Measurements from ENCODE around the gene RASGRF1.

RASGRF1 gene

DNA sequence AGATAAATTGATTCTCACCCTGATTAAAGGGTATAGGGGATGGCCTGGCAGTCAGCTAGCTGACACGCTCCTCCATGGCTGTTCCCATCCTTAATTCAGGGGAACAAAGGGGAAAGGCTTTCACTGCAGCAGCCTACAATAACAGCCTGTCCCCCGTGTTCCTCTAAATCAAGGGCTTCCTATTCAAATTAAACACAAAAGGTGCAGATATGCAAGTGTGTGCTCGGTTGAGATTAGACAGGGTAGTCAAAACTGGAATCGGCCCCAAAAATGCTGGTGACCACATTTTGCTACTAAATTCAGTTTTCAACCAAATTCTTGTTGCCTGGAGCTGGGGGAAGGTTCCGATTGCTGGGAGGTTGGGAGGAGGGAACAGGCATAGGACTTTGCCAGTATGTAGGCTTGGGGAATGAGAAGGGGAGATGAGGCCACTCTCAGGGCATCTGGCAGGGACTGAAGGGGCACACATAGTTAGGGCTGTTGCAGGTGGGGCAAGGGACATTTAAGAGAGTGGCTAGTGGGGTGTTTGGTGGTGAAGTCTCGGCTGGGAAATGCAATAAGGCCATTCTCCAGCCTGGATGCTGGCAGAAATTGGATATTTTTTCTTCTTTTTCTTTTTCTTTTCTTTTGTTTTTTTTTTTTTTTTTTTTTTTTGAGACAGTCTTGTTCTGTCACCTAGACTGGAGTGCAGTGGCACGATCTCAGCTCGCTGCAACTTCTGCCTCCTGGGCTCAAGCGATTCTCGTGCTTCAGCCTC, 112.8 kb downstream of the RASGRF1 start:
- Histone ChIP-seq H3K27ac (peak overlapping the region in 6 of 21 experiments; percentile 20 to 79 (median 60)), H3K4me3 (no peak overlapping the region)

DNA sequence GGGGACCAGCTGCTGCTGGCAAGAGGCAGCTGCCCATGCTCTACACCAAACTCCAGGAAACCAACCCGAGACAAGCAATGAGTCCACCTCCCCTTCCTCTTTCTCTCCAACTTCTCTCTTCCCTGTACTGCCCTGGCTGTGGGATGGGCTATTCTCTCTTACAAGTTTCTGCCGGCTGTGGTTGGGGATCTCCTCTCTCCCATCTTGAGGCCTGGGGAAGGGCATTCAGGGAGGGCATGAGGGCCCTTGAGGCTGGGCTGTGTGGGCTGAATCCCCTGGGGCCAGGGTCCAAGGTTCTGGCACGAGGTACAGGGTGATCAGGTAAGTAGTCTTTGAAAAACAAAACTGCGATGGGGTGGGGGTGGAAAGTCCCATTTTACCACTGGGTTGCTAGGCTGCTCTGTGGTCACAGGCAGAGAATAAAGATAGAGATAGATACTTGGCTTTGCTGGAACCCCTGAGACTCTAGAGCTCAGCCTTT, 113.4 kb downstream of the RASGRF1 start:
- H3K4me3 ChIP-seq: no peak overlapping the region
- H3K27ac ChIP-seq: peak overlapping the region in 9 of 21 experiments; percentile 10 to 79 (median 39)

DNA sequence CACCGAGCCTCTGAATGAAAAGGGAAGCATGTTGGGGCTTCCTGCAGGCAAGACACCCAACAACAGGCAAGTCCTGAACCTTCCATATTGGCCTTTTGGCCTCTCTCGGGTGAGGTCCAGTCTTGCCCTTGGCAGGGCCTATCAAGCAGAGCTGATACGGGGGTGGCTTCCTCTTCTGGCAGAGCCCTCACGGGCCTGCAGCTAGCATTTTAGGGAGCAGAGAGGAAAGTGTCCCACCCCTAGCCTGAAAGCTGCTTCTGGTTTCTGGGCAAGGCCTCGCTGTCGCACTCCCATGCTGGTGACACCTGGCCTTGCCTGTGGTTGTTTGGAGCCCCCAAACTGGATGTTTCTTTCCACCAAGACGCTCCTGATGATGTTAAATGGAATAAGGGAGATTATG, 113.9 kb downstream of the RASGRF1 start:
- peak overlapping the region in 10 of 21 experiments; percentile 10 to 79 (median 44) for H3K27ac ChIP-seq
- H3K4me3 ChIP-seq: no peak overlapping the region

DNA sequence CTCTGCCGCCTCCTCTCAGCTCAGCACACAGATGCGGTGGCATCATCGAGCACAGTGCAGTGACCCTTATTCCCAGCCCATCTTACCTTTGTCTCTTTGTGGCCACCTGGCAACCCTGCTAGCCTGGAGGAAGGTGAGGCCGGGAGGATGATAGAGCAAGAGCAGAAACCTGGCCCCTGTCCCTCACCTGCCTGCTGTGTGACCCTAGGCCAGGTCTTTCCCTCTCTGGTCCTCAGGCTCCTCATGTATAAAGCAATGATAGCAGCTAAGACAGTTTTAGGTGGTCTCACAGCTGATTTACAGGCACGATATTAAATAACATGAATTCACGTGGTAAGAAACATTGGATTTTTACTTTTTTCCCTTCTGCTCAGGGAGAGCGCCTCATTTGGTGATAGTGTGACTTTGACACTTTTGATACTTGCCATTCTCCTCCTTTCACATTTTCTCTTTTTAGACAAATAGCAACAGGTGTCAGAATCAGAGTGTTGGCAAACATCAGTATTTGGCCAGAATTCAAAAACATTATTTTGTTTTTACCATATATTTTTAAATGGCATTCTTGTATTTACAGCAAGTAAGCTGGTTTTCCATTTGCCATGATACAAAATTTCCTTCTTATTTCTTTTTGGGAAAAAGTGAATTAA, 116.2 kb downstream of the RASGRF1 start:
- no peak overlapping the region for H3K4me3 ChIP-seq
- no peak overlapping the region for H3K27ac ChIP-seq

DNA sequence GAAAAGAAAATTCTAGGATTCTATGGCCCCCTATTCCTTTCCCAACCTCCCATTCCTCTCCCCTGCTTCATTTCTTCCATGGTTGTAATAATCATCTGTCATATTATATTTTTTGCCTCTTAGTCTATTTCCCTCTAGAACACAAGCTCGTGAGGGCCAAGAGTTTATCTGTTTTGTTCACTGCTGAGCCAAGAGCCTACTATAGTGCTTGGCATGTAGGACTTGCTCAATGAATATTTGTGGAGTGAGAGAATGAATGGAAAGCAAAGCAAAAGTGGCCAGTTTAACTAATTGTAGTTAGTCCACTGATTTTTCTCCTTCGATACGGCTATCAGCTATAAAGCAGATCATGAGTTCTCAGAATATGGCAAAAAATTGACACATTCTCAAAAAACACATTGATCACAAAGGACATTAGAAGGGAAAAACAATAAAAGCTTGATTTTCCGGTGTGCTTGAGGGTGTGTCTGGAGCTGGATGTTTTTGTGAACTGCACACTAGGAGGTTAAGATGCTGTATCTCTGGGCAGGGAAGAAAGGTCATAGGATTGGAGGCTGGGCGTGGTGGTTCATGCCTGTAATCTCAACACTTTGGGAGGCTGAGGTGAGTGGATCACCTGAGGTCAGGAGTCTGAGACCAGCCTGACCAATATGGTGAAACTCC, 120.8 kb downstream of the RASGRF1 start:
- Histone ChIP-seq H3K4me3 (no peak overlapping the region), H3K27ac (no peak overlapping the region)

DNA sequence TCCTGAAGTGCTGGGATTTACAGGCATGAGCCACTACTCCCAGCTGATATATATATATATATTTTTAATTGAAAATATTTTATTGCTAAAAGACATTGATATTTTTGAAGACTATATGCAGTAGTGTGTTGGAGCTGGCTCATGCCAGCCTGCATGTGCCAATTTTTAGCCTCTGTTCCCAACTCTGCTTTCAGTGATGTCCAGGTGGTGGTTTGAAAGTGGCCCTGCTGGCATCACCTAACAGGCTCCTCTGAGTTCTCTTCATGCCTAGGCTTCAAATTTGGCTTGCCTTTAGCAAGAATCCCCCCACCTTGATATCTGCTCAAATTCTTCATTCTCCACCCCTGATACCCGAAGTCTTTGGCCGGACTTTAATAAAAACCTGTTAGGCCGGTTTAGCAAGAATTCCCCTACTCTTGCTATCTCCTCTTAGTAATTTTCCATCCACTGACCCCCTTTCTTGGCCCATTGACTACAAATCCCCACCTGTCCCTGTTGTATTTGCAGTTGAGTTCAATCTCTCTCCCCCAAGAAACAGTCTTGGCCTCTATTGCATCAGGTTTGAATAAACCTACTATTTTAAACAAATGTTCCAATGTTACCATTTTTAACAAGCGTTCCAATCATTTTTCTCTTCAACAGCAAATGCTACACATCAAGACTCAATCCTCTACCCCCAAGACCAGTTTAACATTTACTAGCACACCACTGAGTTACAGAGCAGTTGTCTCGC, 121.9 kb downstream of the RASGRF1 start:
- Histone ChIP-seq H3K27ac (no peak overlapping the region), H3K4me3 (no peak overlapping the region)

DNA sequence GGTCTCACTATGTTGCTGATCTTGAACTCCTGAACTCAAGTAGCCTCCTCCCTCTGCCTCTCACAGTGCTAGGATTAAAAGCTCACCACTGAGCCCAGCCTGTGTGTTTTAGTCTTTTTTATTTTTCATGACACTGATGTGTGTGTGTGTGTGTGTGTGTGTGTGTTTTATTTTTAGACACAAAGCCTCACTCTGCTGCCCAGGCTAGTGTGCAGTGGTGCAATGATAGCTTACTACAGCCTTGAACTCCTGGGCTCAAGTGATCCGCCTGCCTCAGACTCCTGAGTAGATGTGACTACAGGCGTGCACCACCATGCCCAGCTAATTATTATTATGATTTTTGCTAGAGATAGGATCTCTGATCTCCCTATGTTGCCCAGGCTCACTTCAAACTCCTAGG, 122.5 kb downstream of the RASGRF1 start:
- H3K4me3 ChIP-seq: no peak overlapping the region
- H3K27ac ChIP-seq: no peak overlapping the region

DNA sequence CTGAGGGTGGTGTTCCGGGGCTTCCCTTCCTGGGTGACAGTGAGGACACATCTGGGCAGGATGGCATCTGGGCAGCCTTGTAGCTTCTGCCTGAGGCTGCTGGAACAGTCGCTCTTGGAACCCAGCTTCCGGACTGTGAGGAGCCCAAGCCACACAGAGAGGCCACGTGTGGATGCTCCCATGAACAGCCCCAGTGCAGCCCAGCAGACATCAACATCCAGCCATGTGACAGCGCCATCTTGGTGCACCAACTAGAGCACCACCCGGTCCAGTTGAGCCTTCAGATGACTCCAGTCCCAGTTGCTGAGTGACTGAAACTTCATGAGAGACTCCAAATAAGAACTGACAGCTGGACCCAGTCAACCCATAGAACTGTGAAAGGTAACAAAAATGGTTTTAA, 130.3 kb downstream of the RASGRF1 start:
- no peak overlapping the region for H3K4me3 ChIP-seq
- H3K27ac ChIP-seq: no peak overlapping the region

DNA sequence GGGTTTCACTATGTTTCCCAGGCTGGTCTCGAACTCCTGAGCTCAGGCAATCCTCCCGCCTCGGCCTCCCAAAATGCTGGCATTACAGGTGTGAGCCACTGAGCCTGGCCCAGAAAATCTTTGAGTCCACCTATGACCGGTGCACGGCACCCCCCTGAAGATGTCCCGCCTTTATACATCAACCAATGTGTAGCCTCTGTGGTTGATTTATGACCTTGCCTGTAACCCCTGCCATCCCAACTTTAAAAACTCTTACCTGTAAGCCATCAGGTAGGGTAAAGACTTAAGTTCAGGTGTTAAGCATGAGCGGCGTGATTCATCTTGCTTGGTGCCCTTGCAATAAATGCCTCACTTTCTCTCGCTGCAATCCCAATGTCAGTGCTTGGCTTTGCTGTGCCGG, 131.2 kb downstream of the RASGRF1 start:
- Histone ChIP-seq H3K27ac (no peak overlapping the region), H3K4me3 (no peak overlapping the region)

DNA sequence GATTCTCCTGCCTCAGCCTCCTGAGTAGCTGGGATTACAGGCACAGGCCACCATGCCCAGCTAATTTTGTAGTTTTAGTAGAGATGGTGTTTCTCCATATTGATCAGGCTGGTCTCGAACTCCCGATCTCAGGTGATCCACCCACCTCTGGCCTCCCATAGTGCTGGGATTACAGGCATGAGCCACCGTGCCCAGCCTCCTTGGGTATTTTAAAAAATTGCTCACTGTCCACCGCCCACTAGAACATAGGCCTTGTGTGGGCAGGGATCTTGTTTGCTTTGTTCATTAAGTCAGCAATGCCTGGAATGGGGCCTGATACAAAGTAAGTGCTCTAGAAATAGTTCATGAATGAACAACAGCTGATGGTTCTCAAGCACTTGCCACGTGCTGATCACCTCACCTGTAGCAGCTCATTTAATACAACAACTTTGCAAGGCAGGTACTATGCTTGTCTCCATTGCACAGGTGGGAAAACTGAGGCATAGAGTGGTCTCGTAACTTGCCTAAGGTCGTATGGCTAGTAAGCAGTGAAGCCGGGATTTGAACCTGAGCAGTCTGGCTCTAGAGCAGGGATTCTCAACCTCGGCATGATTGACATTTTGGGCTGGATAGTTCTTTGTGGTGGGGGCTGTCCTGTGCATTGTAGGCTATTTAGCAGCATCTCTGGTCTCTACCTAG, 133.0 kb downstream of the RASGRF1 start:
- H3K4me3 ChIP-seq: no peak overlapping the region
- no peak overlapping the region for H3K27ac ChIP-seq

DNA sequence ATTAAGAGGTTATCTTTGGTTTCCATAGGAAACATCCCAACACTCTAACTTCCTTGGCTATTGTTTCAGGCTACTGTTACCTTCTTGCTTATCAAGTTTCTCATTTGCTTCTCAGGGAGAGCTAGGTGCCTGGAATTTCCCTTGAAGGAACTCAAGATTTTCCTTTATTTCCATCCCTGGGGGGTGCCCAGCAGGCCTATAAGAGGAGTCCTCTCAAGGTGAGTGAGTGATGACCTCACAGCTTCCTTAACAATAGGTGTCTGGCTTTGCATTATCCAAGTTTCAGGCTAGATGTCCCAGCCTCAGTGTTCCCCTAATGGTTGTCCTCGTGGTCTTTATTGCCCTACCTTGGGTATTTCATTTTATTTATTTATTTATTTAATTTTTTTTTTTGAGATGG, 133.6 kb downstream of the RASGRF1 start:
- no peak overlapping the region for H3K4me3 ChIP-seq

DNA sequence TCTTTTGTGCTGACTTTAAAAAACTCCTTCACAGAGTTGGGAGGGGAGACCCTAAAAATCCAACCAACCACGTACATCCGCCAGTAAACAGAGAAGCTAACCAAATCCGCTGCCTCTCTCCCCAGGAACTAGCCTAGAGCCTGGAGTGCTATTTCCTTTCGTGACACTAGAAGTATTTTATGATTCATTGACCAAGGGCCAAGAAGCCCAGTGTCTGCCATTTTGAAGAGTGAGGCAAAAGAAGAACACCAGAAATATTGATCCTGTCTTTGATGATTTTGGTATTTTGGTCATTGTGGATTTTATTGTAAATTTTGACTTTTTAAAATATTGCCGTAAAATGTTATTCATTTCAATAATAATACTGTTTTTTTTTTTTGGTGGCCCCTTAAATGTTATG, 135.2 kb downstream of the RASGRF1 start:
- Histone ChIP-seq H3K4me3 (no peak overlapping the region), H3K27ac (no peak overlapping the region)

More for the DNA sequence above, 133.6 kb downstream of the RASGRF1 start:
- H3K27ac ChIP-seq: no peak overlapping the region

DNA sequence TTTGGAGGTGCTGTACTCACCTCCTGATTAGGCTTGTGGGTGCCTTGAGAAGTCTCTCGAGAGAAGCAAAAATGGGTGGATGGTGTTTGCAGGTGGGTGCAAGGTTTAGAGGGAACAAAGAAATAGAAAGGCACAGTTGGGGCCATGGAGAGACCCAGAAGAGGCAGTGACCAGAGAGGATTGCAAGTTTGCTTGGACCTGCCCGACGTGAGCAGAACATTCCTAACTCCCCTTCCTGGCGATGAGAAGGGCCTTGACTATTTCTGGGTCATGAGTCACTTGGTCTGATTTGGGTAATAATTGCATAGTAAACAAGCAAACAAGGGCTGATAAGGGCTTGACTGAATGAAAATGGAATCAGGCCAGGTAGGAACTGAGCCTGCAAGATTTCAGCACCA, 138.7 kb downstream of the RASGRF1 start:
- H3K27ac ChIP-seq: peak overlapping the region in 2 of 21 experiments; percentile 14 to 23
- no peak overlapping the region for H3K4me3 ChIP-seq

DNA sequence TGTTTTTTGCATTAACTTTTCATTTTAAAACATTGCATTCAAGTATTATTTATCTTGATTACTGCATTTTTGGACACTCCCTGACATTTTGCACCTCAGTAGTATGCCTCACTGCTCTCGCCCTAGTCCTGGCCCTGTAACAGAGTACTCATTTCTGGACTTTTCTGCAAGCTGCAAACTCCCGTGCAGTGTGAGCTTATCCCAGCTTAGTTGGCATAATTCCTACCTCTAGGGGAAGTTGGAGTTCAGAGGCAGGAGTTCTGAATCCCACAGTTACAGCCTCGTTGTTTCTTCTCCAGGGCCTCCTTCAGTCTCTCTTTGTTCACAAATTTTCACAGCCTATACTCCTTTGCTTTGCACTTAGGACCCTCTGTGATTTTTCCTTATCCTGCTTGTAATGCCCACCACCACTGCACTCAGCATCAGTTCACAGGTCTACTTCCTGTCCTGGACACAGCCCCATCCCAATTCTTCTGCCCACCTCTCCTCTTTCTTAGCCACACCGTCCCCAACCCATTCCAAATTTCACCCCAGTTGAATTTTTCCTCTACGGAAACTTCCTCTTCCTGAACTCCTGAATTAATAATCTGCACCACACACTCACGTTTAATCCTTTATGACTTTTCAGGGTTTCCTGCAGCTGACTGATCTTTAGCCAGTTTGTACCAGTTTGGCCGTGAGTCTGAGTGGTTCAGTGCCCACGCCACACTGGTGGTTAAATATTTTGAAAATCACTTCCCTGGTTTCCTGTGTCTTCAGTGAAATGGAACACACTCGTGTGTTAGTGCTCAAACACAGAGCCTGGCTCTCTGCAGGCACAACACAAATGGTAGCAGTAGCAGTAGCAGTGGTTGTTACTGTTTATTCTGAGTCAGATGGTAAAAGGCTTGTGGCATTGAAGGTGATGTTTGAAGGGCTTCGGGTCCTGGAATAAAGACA, 139.4 kb downstream of the RASGRF1 start:
- no peak overlapping the region for H3K4me3 ChIP-seq
- H3K27ac ChIP-seq: peak overlapping the region in 2 of 21 experiments; percentile 14 to 23

DNA sequence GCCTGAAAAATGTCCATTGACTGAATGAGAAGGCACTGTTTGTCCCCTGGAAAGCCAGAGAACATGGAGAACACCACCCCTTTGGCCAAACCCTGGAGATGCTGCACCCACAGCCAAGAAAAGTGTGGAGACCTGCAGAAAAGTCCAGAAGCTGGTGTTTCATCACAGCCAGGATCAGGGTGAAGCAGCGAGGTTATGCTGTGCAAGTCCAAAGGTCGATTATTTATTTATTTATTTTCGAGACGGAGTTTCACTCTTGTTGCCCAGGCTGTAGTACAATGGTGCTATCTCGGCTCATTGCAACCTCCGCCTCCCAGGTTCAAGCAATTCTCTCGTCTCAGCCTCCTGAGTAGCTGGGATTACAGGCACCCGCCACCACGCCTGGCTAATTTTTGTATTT, 140.2 kb downstream of the RASGRF1 start:
- Histone ChIP-seq H3K4me3 (no peak overlapping the region), H3K27ac (no peak overlapping the region)

DNA sequence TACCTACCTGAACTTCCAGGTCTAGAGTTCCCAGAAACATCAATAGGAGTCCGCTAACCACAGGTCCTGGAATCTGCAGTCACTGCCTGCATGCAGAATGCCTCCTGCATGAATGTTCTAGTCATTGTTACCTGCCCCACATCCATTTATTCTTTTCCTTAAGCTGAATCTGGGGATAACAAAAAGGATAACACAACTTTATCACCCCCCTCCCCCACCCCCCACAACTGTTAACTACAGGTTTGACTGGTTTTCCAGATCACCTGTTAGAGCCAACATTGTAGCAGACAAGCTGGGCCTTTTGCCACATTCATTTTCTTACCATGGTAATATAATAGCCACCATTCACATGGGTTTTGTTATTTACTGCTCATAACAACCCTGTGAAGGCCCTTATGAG, 141.1 kb downstream of the RASGRF1 start:
- Histone ChIP-seq H3K27ac (no peak overlapping the region), H3K4me3 (no peak overlapping the region)

DNA sequence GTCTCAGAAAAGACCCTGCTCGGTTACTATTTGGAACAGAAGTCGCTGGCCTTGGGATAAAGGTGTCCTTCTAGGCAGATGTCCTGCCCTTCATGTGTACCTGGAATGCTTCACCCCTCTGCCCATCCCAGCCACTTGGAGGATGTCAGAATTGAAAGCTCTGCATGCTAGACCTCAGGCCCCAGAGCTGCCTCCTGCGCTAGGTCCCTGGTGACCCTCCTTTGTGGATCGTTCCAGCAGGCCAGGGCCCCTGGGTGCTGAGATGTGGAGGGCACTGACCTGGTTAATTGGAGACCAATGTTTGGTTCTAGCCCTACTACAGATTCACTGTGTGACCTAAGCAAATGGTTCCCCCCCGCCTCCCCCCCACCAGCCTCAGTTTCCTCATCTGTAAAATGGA, 143.1 kb downstream of the RASGRF1 start:
- Histone ChIP-seq H3K4me3 (no peak overlapping the region), H3K27ac (no peak overlapping the region)

DNA sequence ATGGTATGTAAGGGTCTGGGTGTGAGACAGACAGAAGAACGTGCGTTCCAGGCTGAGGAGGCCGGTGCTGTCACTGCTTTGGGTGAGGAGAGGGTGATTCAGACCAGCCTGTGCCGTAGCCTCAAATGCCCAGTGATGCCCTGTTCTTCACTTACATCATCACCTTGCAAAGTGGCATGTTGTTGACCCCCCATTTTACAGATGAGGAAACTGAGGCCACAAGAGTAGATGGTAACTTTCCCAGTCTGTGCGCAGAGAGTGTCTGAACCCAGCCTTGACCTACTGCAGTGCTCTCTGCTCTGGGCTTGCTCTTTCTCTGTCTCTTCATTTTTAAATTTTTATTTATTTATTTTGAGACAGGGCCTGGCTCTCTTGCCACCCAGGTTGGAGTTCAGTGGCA, 144.1 kb downstream of the RASGRF1 start:
- no peak overlapping the region for H3K27ac ChIP-seq
- no peak overlapping the region for H3K4me3 ChIP-seq

Measured in skin epidermis (tissue), 12 donors.